H9 (cell line): ENCODE measurements around the gene MYO1C. TPM values are rescaled to one million over a fixed set of nuclear protein-coding genes. Genes with fewer than 3 reads are reported as not detected.
A peak's percentile ranks its signal among the peaks of the same experiment; 100 is the strongest.
"Not testable (repeated sequence)": the region's sequence is repeated elsewhere in the genome, so short reads cannot be mapped to it uniquely, and the experiment has no call there.

Experiments used
- DNase-seq: peaks from one replicate; pipeline ENCODE4 v3.0.0-alpha.2; 2017
- H2AFZ ChIP-seq: one replicate; pipeline ENCODE4 v1.6.1; 2013; ENCODE audit warnings: mild to moderate bottlenecking, low read length, control low read depth, moderate library complexity
- H2AK5ac ChIP-seq: 2 replicates; pipeline ENCODE4 v1.6.1; 2013; ENCODE audit warnings: low read length, control low read depth, mixed read lengths; ENCODE audit not compliant: insufficient read length
- H2BK120ac ChIP-seq: one replicate; pipeline ENCODE4 v1.6.1; 2013; ENCODE audit warnings: low read depth, mild to moderate bottlenecking, low read length, control low read depth, inconsistent platforms; ENCODE audit not compliant: poor library complexity, severe bottlenecking
- H2BK12ac ChIP-seq: 2 replicates; pipeline ENCODE4 v1.6.1; 2013; ENCODE audit warnings: low read length, control low read depth, mixed read lengths, low read depth; ENCODE audit not compliant: insufficient read length
- H2BK15ac ChIP-seq: 2 replicates; pipeline ENCODE4 v1.6.1; 2013; ENCODE audit warnings: low read depth, low read length, control low read depth
- H2BK20ac ChIP-seq: one replicate; pipeline ENCODE4 v1.6.1; 2013; ENCODE audit warnings: low read depth, mild to moderate bottlenecking, low read length, control low read depth, inconsistent platforms; ENCODE audit not compliant: poor library complexity, severe bottlenecking
- H2BK5ac ChIP-seq: 2 replicates; pipeline ENCODE4 v1.6.1; 2013; ENCODE audit warnings: low read length, control low read depth, mixed read lengths; ENCODE audit not compliant: insufficient read length
- H3K14ac ChIP-seq: 2 replicates; pipeline ENCODE4 v1.6.1; 2013; ENCODE audit warnings: low read length, control low read depth; ENCODE audit not compliant: insufficient read depth
- H3K18ac ChIP-seq: 2 replicates; pipeline ENCODE4 v1.6.1; 2013; ENCODE audit warnings: low read depth, mild to moderate bottlenecking, mixed read lengths, low read length, control low read depth; ENCODE audit not compliant: insufficient read length
- H3K23ac ChIP-seq: 2 replicates; pipeline ENCODE4 v1.6.1; 2013; ENCODE audit warnings: low read length, control low read depth, mixed read lengths, low read depth; ENCODE audit not compliant: insufficient read length
- H3K23me2 ChIP-seq: 2 replicates; pipeline ENCODE4 v1.6.1; 2013; ENCODE audit warnings: low read depth, mild to moderate bottlenecking, mixed read lengths, low read length, control low read depth; ENCODE audit not compliant: insufficient read length, poor library complexity, severe bottlenecking
- H3K27ac ChIP-seq: 2 replicates; pipeline ENCODE4 v1.5.1; 2013; ENCODE audit warnings: low read length, control low read depth, mixed read lengths, low read depth; ENCODE audit not compliant: insufficient read length
- H3K27me3 ChIP-seq: 2 replicates; pipeline ENCODE4 v1.6.1; 2013; ENCODE audit warnings: low read length, control low read depth, inconsistent platforms; ENCODE audit not compliant: insufficient read depth
- H3K4ac ChIP-seq: 2 replicates; pipeline ENCODE4 v1.6.1; 2013; ENCODE audit warnings: low read depth, mild to moderate bottlenecking, control low read depth, inconsistent platforms, low read length, moderate library complexity
- H3K4me1 ChIP-seq: 2 replicates; pipeline ENCODE4 v1.6.1; 2013; ENCODE audit warnings: low read length, control low read depth, inconsistent platforms; ENCODE audit not compliant: insufficient read depth
- H3K4me2 ChIP-seq: 2 replicates; pipeline ENCODE4 v1.6.1; 2013; ENCODE audit warnings: low read length, control low read depth, mixed read lengths; ENCODE audit not compliant: insufficient read length, insufficient read depth
- H3K56ac ChIP-seq: 2 replicates; pipeline ENCODE4 v1.6.1; 2013; ENCODE audit warnings: low read depth, mild to moderate bottlenecking, mixed read lengths, low read length, control low read depth; ENCODE audit not compliant: insufficient read length
- H3K79me1 ChIP-seq: 2 replicates; pipeline ENCODE4 v1.6.1; 2013; ENCODE audit warnings: low read depth, mild to moderate bottlenecking, moderate library complexity, low read length, control low read depth, inconsistent platforms; ENCODE audit not compliant: insufficient read depth, poor library complexity, severe bottlenecking
- H3K79me2 ChIP-seq: 2 replicates; pipeline ENCODE4 v1.6.1; 2013; ENCODE audit warnings: low read length, control low read depth, inconsistent platforms; ENCODE audit not compliant: insufficient read depth
- H3K9ac ChIP-seq: 2 replicates; pipeline ENCODE4 v1.6.1; 2013; ENCODE audit warnings: low read length, control low read depth, mixed read lengths; ENCODE audit not compliant: insufficient read length; ENCODE audit errors: extremely low read depth
- H3K9me3 ChIP-seq: one replicate; pipeline ENCODE4 v1.6.1; 2013; ENCODE audit warnings: low read depth, low read length, inconsistent platforms; ENCODE audit not compliant: control insufficient read depth
- H3T11ph ChIP-seq: one replicate; pipeline ENCODE4 v1.6.1; 2013; ENCODE audit warnings: mild to moderate bottlenecking, low read length, control low read depth, inconsistent platforms
- H4K20me1 ChIP-seq: one replicate; pipeline ENCODE4 v1.6.1; 2013; ENCODE audit not compliant: control insufficient read depth, insufficient read length, insufficient read depth
- H4K5ac ChIP-seq: 2 replicates; pipeline ENCODE4 v1.6.1; 2013; ENCODE audit warnings: low read depth, mild to moderate bottlenecking, mixed read lengths, low read length, control low read depth; ENCODE audit not compliant: insufficient read length
- H4K8ac ChIP-seq: replicated peaks from 2 replicates; pipeline ENCODE4 v1.6.1; 2013; ENCODE audit warnings: low read length, control low read depth, mixed read lengths, low read depth; ENCODE audit not compliant: insufficient read length
- H4K91ac ChIP-seq: 2 replicates; pipeline ENCODE4 v1.6.1; 2013; ENCODE audit warnings: low read depth, mild to moderate bottlenecking, moderate library complexity, mixed read lengths, low read length, control low read depth; ENCODE audit not compliant: insufficient read length
- H3K27ac Mint-ChIP-seq, 3 experiments: 2 replicates in 2 of 3; 3 replicates in 1 of 3; pipeline ENCODE4 v1.8.0; 2020 to 2021; ENCODE audit warnings: mixed read lengths in 3 of 3, mild to moderate bottlenecking in 1 of 3, moderate library complexity in 1 of 3
- H3K27me3 Mint-ChIP-seq: 2 replicates; pipeline ENCODE4 v1.8.0; 2021; ENCODE audit warnings: low read depth, mild to moderate bottlenecking, moderate library complexity, mixed read lengths
- H3K36me3 Mint-ChIP-seq, 3 experiments: 2 replicates in 2 of 3; 3 replicates in 1 of 3; pipeline ENCODE4 v1.8.0; 2020 to 2021; ENCODE audit warnings: low read depth in 3 of 3, mixed read lengths in 3 of 3; ENCODE audit not compliant: insufficient read depth in 1 of 3
- H3K4me1 Mint-ChIP-seq, 2 experiments: 2 replicates each; pipeline ENCODE4 v1.8.0; 2020; ENCODE audit warnings: mixed read lengths in 2 of 2
- H3K4me3 Mint-ChIP-seq, 2 experiments: 2 replicates in 1 of 2; 3 replicates in 1 of 2; pipeline ENCODE4 v1.8.0; 2020 to 2021; ENCODE audit warnings: mild to moderate bottlenecking in 2 of 2, mixed read lengths in 2 of 2, moderate library complexity in 1 of 2
- H3K9me3 Mint-ChIP-seq, 2 experiments: 2 replicates in 1 of 2; 3 replicates in 1 of 2; pipeline ENCODE4 v1.8.0; 2020; ENCODE audit warnings: mild to moderate bottlenecking in 2 of 2, mixed read lengths in 2 of 2, moderate library complexity in 1 of 2
- WGBS: extraction: QIAGEN DNeasy Blood & Tissue Kit; methylation state at CpG from one replicate; pipeline ENCODE4 v1.1.7; 2013; ENCODE audit warnings: missing lambda C conversion rate, low lambda C conversion rate, mixed read lengths; ENCODE audit not compliant: insufficient read length; ENCODE audit errors: extremely low coverage; 5-methylcytosine and 5-hydroxymethylcytosine counted together
- total RNA-seq: library from RNA; stranded (reverse); gene quantifications from 2 replicates; pipeline ENCODE4 v1.2.1, GENCODE V29; 2021
- TF ChIP-seq, protein P1 (sequence below): fragments of 200-600 bp; sonication (generic); conservative IDR thresholded peaks from 3 replicates; pipeline ENCODE4 v1.8.0; 2021; ENCODE audit warnings: antibody characterized with exemption, mild to moderate bottlenecking

The MYO1C gene
- total RNA-seq, 1 experiment from 2014 or later, result 86.5 TPM

- Histone ChIP-seq H3T11ph (no peak overlapping the region), H3K23ac (no peak overlapping the region), H3K56ac (no peak overlapping the region), H3K79me2 (peaks cover 32% of the 10 kb centered on the region), H3K18ac (no peak overlapping the region), H2AK5ac (no peak overlapping the region), H2BK20ac (no peak overlapping the region), H4K91ac (no peak overlapping the region), H2AFZ (no peak overlapping the region), H3K4ac (no peak overlapping the region), H3K9me3 (no peaks in the 10 kb centered on the region), H4K8ac (no peak overlapping the region), H3K27ac (no peak overlapping the region), H3K4me2 (peak overlapping the region; percentile 97), H2BK5ac (no peak overlapping the region), H3K4me1 (no peaks in the 10 kb centered on the region; the same call in 1 of the 2 replicates), H4K5ac (no peak overlapping the region), H3K79me1 (peaks cover 5% of the 10 kb centered on the region), H3K14ac (no peak overlapping the region), H3K9ac (peak overlapping the region; percentile 78), H3K23me2 (peaks cover 8% of the 10 kb centered on the region), H2BK15ac (no peak overlapping the region), H2BK12ac (no peak overlapping the region), H4K20me1 (no peaks in the 10 kb centered on the region), H2BK120ac (no peak overlapping the region), H3K27me3 (no peaks in the 10 kb centered on the region)
- TF ChIP-seq, protein P1, sequence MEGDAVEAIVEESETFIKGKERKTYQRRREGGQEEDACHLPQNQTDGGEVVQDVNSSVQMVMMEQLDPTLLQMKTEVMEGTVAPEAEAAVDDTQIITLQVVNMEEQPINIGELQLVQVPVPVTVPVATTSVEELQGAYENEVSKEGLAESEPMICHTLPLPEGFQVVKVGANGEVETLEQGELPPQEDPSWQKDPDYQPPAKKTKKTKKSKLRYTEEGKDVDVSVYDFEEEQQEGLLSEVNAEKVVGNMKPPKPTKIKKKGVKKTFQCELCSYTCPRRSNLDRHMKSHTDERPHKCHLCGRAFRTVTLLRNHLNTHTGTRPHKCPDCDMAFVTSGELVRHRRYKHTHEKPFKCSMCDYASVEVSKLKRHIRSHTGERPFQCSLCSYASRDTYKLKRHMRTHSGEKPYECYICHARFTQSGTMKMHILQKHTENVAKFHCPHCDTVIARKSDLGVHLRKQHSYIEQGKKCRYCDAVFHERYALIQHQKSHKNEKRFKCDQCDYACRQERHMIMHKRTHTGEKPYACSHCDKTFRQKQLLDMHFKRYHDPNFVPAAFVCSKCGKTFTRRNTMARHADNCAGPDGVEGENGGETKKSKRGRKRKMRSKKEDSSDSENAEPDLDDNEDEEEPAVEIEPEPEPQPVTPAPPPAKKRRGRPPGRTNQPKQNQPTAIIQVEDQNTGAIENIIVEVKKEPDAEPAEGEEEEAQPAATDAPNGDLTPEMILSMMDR, result no peak
- H3K27me3 Mint-ChIP-seq, result no peaks in the 10 kb centered on the region; the same call in none of the 2 replicates
- H3K4me3 Mint-ChIP-seq, result peak overlapping the region; percentile 96 to 98
- peaks cover 4 to 29% (median 19%) of the 10 kb centered on the region in 3 experiments; a peak in 6 of 7 replicates for H3K36me3 Mint-ChIP-seq
- no peaks in the 10 kb centered on the region for H3K9me3 Mint-ChIP-seq
- peak overlapping the region; percentile 49 to 80 (median 55); a peak in 4 of 7 replicates for H3K27ac Mint-ChIP-seq
- peaks cover 12 to 14% of the 10 kb centered on the region in 2 experiments for H3K4me1 Mint-ChIP-seq
- no peak for DNase-seq
- no CpG with 5 or more reads among the region's 9 CpGs for WGBS
Observed at GRCh38 chr17:1454541-1454940, 37.9 kb downstream of the MYO1C start.

GRCh38 chr17:1453694-1454093 is 38.8 kb downstream of the MYO1C start:
- DNase-seq, H4K20me1 ChIP-seq, H3K23ac ChIP-seq, H4K8ac ChIP-seq, H3K27me3 Mint-ChIP-seq, H2BK12ac ChIP-seq, H3K9me3 Mint-ChIP-seq, H3K4ac ChIP-seq, H3K4me2 ChIP-seq, H3K4me1 ChIP-seq, H2AK5ac ChIP-seq, H3K79me1 ChIP-seq, H3K27me3 ChIP-seq, H2BK20ac ChIP-seq, H3K56ac ChIP-seq, H3K9ac ChIP-seq, H2BK15ac ChIP-seq, H2AFZ ChIP-seq, H3K9me3 ChIP-seq, H3K14ac ChIP-seq, H4K5ac ChIP-seq, H3K27ac ChIP-seq, H2BK5ac ChIP-seq, H3K18ac ChIP-seq, H4K91ac ChIP-seq, H2BK120ac ChIP-seq, H3T11ph ChIP-seq, H3K23me2 ChIP-seq: not testable (repeated sequence)
- Mint-ChIP-seq H3K4me3 (peak overlapping the region; percentile 23 to 32; a peak in 3 of 5 replicates), H3K4me1 (peaks cover 12 to 14% of the 10 kb centered on the region in 2 experiments), H3K27ac (0 out of 7 replicates have a peak overlapping the region, but pooled peaks of 1 of the 3 experiments have one; percentile 15), H3K36me3 (peaks cover 12 to 36% (median 23%) of the 10 kb centered on the region in 3 experiments; a peak in 6 of 7 replicates)
- peaks cover 41% of the 10 kb centered on the region for H3K79me2 ChIP-seq
- no CpG with 5 or more reads among the region's 11 CpGs for WGBS
